GM18498 (cell line): ENCODE results near the gene PTCHD1.

Source experiments
- ATAC-seq: cut with Tn5 transposase; IDR thresholded peaks from one replicate; pipeline ENCODE4 v1.9.1; 2021; ENCODE audit warnings: mild to moderate bottlenecking, moderate library complexity; ENCODE audit not compliant: unreplicated experiment

The PTCHD1 gene

DNA sequence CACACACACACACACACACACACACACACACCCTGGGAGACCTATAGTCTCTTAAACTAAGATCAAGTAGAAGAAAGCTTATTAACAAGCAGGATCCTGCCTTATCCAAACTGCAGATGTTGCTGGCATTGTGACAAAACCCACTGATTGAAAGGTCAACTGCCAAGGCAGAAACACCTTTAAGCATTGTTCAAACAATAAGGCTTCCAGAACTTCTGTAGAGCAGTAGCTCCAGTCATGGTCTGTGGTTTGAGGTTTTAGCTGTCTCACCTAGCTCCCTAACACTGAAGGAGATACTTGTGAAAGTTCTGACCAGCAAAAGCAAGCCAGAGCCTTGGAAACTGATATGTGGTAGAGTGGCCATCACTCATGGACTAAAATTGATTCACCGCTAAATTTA, 59.8 kb downstream of the PTCHD1 start:
- ATAC-seq: no peak

DNA sequence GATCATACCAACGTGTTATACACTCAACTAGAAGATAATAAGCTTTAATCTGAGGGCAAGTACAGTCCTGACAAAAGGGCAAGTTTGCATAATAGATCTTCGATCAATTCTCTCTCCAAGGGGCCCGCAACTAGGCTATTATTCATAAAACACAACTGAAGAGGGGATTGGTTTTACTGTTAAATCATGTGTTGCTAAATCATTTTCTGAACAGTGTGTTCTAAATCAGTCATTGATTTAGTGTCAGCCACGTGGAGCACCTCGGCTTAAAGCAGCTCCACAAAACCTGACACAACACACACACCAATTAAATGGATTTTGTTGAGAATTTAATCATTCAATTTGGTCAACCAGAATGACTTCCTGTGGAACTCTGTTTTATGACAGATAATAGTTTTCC, 61.6 kb downstream of the PTCHD1 start:
- no peak for ATAC-seq

DNA sequence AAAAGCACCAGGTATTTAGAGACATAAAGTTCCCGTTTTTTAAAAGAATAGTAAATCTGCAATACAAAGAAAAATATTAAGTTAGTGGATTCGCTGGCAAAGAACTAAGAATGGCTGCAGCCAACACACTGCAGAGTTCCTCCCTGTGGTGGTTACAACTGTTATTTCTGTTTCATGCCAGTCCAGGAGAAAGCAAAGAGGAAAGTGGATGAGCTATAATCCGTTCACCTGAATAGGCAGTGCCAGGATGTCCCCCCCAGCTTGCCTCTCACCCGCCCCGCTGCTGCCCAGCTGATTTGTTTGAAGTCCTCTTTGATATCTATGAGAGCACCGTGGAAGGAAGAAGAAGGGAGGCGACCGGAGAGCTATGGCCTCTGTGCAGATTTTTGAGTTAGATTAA, 63.9 kb downstream of the PTCHD1 start:
- ATAC-seq: no peak

DNA sequence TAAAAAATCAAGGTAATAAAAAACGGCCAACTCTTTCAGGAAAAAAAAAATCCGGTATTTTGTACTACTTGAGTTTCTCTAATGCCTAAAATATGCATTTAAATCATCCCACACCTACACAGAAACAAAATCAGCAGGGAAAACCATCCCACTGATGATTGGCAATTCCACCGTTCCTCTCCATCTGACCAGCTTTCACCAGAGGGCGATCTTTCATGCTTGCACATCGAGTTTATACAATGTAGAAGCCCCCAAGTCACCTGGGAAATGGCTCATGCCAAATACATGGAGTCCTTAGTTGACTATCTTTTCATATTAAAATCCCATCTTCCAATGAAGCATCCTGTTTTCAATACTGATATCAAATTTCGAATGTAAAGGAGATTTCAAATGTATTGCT, 69.2 kb downstream of the PTCHD1 start:
- no peak for ATAC-seq

DNA sequence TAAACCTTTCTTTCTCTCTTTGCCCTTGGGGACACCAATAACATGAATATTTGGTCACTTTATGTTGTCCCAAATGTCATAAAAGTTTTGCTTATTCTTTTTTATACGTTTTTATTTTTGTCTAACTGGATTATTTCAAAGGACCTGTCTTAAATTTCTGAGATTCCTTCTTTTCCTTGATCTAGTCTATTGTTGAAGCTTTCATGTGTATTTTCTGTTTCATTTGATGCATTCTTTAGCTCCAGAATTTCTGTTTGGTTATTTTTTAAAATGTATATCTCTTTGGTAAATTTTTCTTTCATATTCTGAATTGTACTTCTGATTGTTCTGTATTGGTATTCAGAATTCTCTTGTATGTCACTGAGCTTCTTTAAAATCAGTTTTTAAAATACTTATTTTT, 88.3 kb downstream of the PTCHD1 start:
- ATAC-seq: no peak

DNA sequence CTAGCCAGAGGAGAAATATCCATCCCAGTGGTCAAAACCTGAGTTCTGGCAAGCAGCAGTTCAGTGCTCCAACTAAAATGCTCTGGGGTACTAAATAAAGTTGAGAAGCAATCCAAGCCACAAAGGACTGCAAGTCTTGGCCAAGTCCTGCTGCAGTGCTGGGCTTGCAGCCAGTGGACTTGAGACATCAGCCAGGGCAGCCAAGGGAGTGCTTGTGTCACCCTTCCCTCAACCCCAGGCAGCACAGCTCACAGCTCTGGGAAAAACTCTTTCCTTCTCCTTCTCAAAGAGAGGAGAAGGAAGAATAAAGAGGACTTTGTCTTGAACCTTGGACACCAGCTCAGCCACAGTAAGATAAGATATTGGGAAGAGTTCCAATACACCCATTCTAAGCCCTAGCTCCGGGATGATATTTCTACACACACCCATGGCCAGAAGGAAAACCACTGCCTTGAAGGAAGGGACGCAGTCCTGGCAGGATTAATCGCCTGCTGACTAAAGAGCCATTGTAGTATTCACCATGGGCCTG, 99.8 kb downstream of the PTCHD1 start:
- no peak for ATAC-seq

DNA sequence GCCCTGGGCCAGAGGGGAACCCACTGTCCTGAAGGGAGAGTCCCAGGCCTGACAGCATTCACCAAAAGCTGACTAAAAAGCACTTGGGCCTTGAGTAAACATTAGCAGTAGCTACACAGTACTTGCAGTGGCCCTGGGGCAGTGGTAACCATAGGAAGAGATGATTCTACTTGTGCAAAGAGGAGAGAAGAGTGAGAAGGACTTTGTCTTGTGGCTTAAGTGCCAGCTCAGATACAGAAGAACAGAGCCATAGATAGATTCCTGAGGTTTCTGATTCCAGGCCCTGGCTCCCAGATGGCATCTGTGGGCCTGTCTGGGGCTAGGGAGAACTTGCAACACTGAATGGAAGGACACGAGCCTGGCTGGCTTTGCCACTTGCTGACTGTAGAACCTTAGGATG, 100.5 kb downstream of the PTCHD1 start:
- no peak for ATAC-seq

DNA sequence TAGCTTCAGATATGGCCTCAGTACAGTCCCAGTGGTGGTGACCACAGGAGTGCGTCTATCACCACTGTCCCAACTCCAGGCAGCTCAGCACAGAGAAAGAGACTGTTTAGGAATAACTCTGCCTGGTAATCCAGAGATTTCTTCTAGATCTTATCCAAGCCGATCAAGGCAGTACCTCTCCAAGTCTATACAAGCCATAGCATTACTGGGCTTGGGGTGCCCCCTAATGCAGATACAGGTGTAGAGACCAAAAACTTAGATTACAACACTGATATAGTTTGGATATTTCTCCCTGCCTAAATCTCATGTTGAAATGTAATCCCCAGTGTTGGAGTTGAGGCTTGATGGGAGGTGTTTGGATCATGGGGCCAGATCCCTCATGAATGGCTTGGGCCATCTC, 100.9 kb downstream of the PTCHD1 start:
- no peak for ATAC-seq

DNA sequence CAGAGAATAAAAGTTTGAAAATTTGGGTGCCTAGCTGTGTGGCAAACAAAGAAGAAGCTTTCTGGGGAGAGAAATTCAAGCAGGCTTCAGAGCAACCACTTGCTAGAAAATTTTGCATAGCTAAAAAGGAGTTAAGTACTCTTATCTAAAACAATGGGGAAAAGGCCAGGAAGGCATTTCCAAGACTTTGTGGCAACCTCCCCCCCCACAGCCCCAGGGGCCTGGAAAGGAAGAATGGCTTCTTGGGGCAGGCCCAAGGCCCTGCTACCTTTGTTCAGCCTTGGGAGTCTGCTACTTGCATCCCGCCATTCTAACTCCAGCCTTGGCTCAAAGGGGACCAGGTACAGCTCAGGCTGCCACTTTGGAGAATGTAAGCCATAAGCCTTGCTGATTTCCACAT, 102.2 kb downstream of the PTCHD1 start:
- ATAC-seq: no peak

DNA sequence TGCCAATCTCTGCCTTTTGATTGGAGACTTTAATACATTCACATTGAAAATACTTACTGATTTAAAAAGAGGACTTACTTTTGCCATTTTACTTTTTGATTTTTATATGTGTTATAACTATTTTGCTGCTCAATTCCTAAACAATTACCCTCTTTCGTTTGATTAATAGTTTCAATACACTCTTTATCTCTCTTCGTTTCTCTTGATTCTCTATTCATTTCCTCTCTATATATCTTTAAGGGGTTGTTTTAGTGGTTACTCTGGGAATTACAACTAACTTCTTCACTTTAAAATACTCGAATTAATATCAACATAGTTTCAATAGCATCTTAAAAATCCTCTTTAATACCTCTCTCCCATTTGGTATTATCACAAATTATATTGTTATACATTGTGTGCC, 116.6 kb downstream of the PTCHD1 start:
- no peak for ATAC-seq
